ENCODE data around the gene TREML2.
A peak's percentile ranks its signal among the peaks of the same experiment; 100 is the strongest.

Gene TREML2

GRCh38 chr6:41232667-41233066 is 31.7 kb upstream of the TREML2 start:
- Histone ChIP-seq H2AFZ (ENCODE audit: low read depth, low read length) (no peak overlapping the region), H3K9ac (ENCODE audit: low read depth, low read length) (no peak overlapping the region), H3K27me3 (ENCODE audit: insufficient read depth, low read length, poor library complexity) (no peaks in the 10 kb centered on the region), H3K4me2 (ENCODE audit: insufficient read depth, low read length) (no peak overlapping the region), H3K4me3 (ENCODE audit: low read depth in 1 of 2, low read length in 2 of 2) (no peak overlapping the region), H3K79me2 (ENCODE audit: insufficient read depth, low read length) (no peaks in the 10 kb centered on the region), H3K4me1 (ENCODE audit: insufficient read depth, low read length) (no peaks in the 10 kb centered on the region), H3K36me3 (ENCODE audit: insufficient read depth, low read length) (no peaks in the 10 kb centered on the region), H3K9me3 (ENCODE audit: insufficient read depth, low read length, severe bottlenecking) (no peaks in the 10 kb centered on the region), H4K20me1 (ENCODE audit: insufficient read depth, low read length) (no peaks in the 10 kb centered on the region), H3K27ac (ENCODE audit: low read length) (no peak overlapping the region)
- TF ChIP-seq CTCF (IDR thresholded peaks at IDR 0.05; ENCODE audit: borderline replicate concordance, extremely low read depth, low read length, poor library complexity, severe bottlenecking): no peak
- no peak for TF ChIP-seq EZH2 (IDR thresholded peaks at IDR 0.05; ENCODE audit: borderline replicate concordance, low read depth, low read length, severe bottlenecking)
- no peak for DNase-seq
- ATAC-seq (ENCODE audit: insufficient read depth, low read depth): no peak

DNA sequence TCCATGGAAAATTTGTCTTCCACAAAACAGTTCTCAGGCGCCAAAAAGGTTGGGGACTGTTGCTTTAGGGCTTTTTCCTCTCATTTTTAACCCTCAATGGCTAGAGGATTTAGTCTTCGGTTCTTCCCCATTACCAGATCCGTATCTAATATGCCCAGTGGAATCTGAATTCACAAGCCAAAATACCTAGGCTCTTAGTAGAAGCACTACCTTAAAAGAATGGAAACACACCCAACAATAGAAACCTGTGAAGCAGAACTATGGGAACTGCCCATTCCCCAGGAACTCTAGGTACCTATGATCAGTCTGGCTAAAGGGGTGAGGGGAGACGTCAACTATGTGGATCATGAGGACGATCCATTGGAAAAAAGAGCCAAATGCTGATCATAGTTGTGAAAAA is 30.3 kb upstream of the TREML2 start:
- Histone ChIP-seq H3K36me3 (ENCODE audit: insufficient read depth, low read length) (no peaks in the 10 kb centered on the region), H4K20me1 (ENCODE audit: insufficient read depth, low read length) (no peaks in the 10 kb centered on the region), H3K79me2 (ENCODE audit: insufficient read depth, low read length) (no peaks in the 10 kb centered on the region), H3K27ac (ENCODE audit: low read length) (no peak overlapping the region), H3K27me3 (ENCODE audit: insufficient read depth, low read length, poor library complexity) (no peaks in the 10 kb centered on the region), H3K9me3 (ENCODE audit: insufficient read depth, low read length, severe bottlenecking) (no peaks in the 10 kb centered on the region), H3K9ac (ENCODE audit: low read depth, low read length) (no peak overlapping the region), H3K4me1 (ENCODE audit: insufficient read depth, low read length) (no peaks in the 10 kb centered on the region), H3K4me2 (ENCODE audit: insufficient read depth, low read length) (no peak overlapping the region), H2AFZ (ENCODE audit: low read depth, low read length) (no peak overlapping the region), H3K4me3 (ENCODE audit: low read depth in 1 of 2, low read length in 2 of 2) (no peak overlapping the region)
- ATAC-seq (ENCODE audit: insufficient read depth, low read depth): no peak
- TF ChIP-seq CTCF (IDR thresholded peaks at IDR 0.05; ENCODE audit: borderline replicate concordance, extremely low read depth, low read length, poor library complexity, severe bottlenecking) (no peak), EZH2 (IDR thresholded peaks at IDR 0.05; ENCODE audit: borderline replicate concordance, low read depth, low read length, severe bottlenecking) (no peak)
- DNase-seq: no peak

DNA sequence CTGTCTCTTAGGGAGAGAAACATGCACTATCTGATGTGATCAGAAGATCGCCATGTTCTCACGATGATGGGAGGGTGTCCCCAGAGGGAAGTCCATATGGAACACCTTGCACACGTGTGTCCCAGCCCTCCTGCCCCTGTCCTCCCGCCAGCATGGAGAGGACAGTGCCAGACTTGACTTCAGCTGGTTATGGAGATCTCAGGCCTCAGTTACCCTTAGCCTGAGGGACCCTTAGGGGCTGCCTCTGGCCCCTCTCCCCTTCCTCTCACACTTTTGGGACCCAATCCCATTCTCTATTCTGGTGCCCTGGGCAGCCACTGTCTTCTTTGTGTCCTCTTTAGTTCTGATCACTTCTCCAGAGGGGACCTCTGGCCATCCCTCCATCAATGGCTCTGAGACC is 28.8 kb upstream of the TREML2 start:
- Histone ChIP-seq H3K36me3 (ENCODE audit: insufficient read depth, low read length) (no peaks in the 10 kb centered on the region), H4K20me1 (ENCODE audit: insufficient read depth, low read length) (no peaks in the 10 kb centered on the region), H3K27ac (ENCODE audit: low read length) (no peak overlapping the region), H3K4me1 (ENCODE audit: insufficient read depth, low read length) (no peaks in the 10 kb centered on the region), H3K27me3 (ENCODE audit: insufficient read depth, low read length, poor library complexity) (no peaks in the 10 kb centered on the region), H3K9ac (ENCODE audit: low read depth, low read length) (no peak overlapping the region), H3K9me3 (ENCODE audit: insufficient read depth, low read length, severe bottlenecking) (no peaks in the 10 kb centered on the region), H3K4me3 (ENCODE audit: low read depth in 1 of 2, low read length in 2 of 2) (no peak overlapping the region), H3K79me2 (ENCODE audit: insufficient read depth, low read length) (no peaks in the 10 kb centered on the region), H3K4me2 (ENCODE audit: insufficient read depth, low read length) (no peak overlapping the region), H2AFZ (ENCODE audit: low read depth, low read length) (no peak overlapping the region)
- TF ChIP-seq CTCF (IDR thresholded peaks at IDR 0.05; ENCODE audit: borderline replicate concordance, extremely low read depth, low read length, poor library complexity, severe bottlenecking) (no peak), EZH2 (IDR thresholded peaks at IDR 0.05; ENCODE audit: borderline replicate concordance, low read depth, low read length, severe bottlenecking) (no peak)
- DNase-seq: no peak
- no peak for ATAC-seq (ENCODE audit: insufficient read depth, low read depth)

DNA sequence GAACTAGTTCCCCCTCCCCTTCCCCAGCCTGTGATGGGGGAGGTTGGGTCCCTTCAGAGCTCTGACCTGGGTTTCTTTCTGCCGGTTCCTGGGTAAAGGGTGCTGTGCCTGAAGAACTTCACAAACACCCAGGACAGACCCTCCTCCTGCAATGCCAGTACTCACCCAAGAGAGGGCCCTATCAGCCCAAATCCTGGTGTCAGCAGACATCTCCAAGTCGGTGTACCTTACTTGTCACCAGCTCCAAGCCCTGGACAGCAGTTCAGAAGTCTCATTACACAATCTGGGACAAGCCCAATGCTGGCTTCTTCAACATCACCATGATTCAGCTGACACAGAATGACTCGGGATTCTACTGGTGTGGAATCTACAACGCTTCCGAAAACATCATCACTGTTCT is 27.7 kb upstream of the TREML2 start:
- Histone ChIP-seq H3K9ac (ENCODE audit: low read depth, low read length) (no peak overlapping the region), H3K9me3 (ENCODE audit: insufficient read depth, low read length, severe bottlenecking) (no peaks in the 10 kb centered on the region), H3K4me1 (ENCODE audit: insufficient read depth, low read length) (no peaks in the 10 kb centered on the region), H3K4me3 (ENCODE audit: low read depth in 1 of 2, low read length in 2 of 2) (no peak overlapping the region), H3K36me3 (ENCODE audit: insufficient read depth, low read length) (no peaks in the 10 kb centered on the region), H2AFZ (ENCODE audit: low read depth, low read length) (no peak overlapping the region), H4K20me1 (ENCODE audit: insufficient read depth, low read length) (no peaks in the 10 kb centered on the region), H3K27ac (ENCODE audit: low read length) (no peak overlapping the region), H3K4me2 (ENCODE audit: insufficient read depth, low read length) (no peak overlapping the region), H3K79me2 (ENCODE audit: insufficient read depth, low read length) (no peaks in the 10 kb centered on the region), H3K27me3 (ENCODE audit: insufficient read depth, low read length, poor library complexity) (no peaks in the 10 kb centered on the region)
- ATAC-seq (ENCODE audit: insufficient read depth, low read depth): no peak
- no peak for DNase-seq
- TF ChIP-seq EZH2 (IDR thresholded peaks at IDR 0.05; ENCODE audit: borderline replicate concordance, low read depth, low read length, severe bottlenecking) (no peak), CTCF (IDR thresholded peaks at IDR 0.05; ENCODE audit: borderline replicate concordance, extremely low read depth, low read length, poor library complexity, severe bottlenecking) (peak; percentile 19)

Data from DND-41 (cell line).